Endothelial cell of umbilical vein (primary cell): ENCODE measurements around the gene AKAP13. TPM values are rescaled to one million over a fixed set of nuclear protein-coding genes. Genes with fewer than 3 reads are reported as not detected.
"Not testable (repeated sequence)": the region's sequence is repeated elsewhere in the genome, so short reads cannot be mapped to it uniquely, and the experiment has no call there.

Experiments used
- BruUV-seq: library from RNA; stranded (reverse); fragments of 400-500 nt; replicated peaks from 2 replicates; lab custom pipeline; 2021; lab: Mats Ljungman, UMichigan
- CTCF ChIA-PET: fragments of 300-600, 350-600 bp; sonication (Branson Sonifier 250); formaldehyde crosslinking; loops from one replicate; lab custom pipeline; 2021; ENCODE audit warnings: antibody characterized with exemption, inconsistent platforms; lab: Charles Lee
- POLR2A ChIA-PET: fragments of 300-600, 350-600 bp; sonication (Branson Sonifier 250); formaldehyde crosslinking; loops from one replicate; lab custom pipeline; 2021; ENCODE audit warnings: antibody characterized with exemption, inconsistent platforms; lab: Charles Lee
- DNase-seq: peaks from one replicate; pipeline ENCODE4 v3.0.0-alpha.2; 2011; ENCODE audit warnings: low read depth, low spot score
- FAIRE-seq: peaks from 2 replicates; lab custom pipeline; 2011; peaks lifted over from hg19 to GRCh38; lab: Jason Lieb, UNC
- H2AFZ ChIP-seq: 2 replicates; pipeline ENCODE4 v1.6.0; 2012; ENCODE audit warnings: low read depth, low read length, control low read depth, inconsistent platforms
- H3K27ac ChIP-seq: 2 replicates; pipeline ENCODE4 v1.5.1; 2011; ENCODE audit warnings: low read depth, mild to moderate bottlenecking, control low read depth, low read length, moderate library complexity; ENCODE audit not compliant: insufficient read depth
- H3K27me3 ChIP-seq, 2 experiments: 2 replicates each; pipeline versions ENCODE4 v1.6.0 to v1.6.1; 2011; ENCODE audit warnings: low read length in 2 of 2, mixed read lengths in 1 of 2; ENCODE audit not compliant: control insufficient read depth in 2 of 2, insufficient read depth in 2 of 2
- H3K36me3 ChIP-seq, 2 experiments: 2 replicates in 1 of 2; 3 replicates in 1 of 2; pipeline ENCODE4 v1.5.1; 2011; ENCODE audit warnings: low read length in 2 of 2, mild to moderate bottlenecking in 1 of 2, moderate library complexity in 1 of 2; ENCODE audit not compliant: control insufficient read depth in 2 of 2, insufficient read depth in 2 of 2; ENCODE audit errors: extremely low read depth in 1 of 2
- H3K4me1 ChIP-seq: 3 replicates; pipeline ENCODE4 v1.5.1; 2011; ENCODE audit warnings: mild to moderate bottlenecking, low read length; ENCODE audit not compliant: control insufficient read depth, insufficient read depth; ENCODE audit errors: extremely low read depth
- H3K4me2 ChIP-seq: 2 replicates; pipeline ENCODE4 v1.6.1; 2011; ENCODE audit warnings: low read length, control low read depth, mixed read lengths; ENCODE audit not compliant: insufficient read depth
- H3K4me3 ChIP-seq, 3 experiments: fragments of 200-600 bp in 1 of 3; sonication (generic), shearing (Covaris generic) in 1 of 3; replicated peaks in 1 of 3; 2 replicates each; pipeline ENCODE4 v1.5.1; 2011 to 2016; ENCODE audit warnings: control low read depth in 3 of 3, low read length in 3 of 3, mild to moderate bottlenecking in 2 of 3, inconsistent platforms in 1 of 3, low read depth in 1 of 3, moderate library complexity in 1 of 3; ENCODE audit not compliant: insufficient read depth in 1 of 3
- H3K79me2 ChIP-seq: 2 replicates; pipeline ENCODE4 v1.6.0; 2012; ENCODE audit warnings: low read length, inconsistent platforms; ENCODE audit not compliant: control insufficient read depth, insufficient read depth
- H3K9ac ChIP-seq: replicated peaks from 2 replicates; pipeline ENCODE3; 2011; ENCODE audit warnings: low read length, control low read depth; ENCODE audit not compliant: insufficient read depth; ENCODE audit errors: extremely low read depth
- H3K9me1 ChIP-seq: replicated peaks from 3 replicates; pipeline ENCODE4 v1.6.0; 2011; ENCODE audit warnings: mild to moderate bottlenecking, low read length; ENCODE audit not compliant: control insufficient read depth, insufficient read depth; ENCODE audit errors: extremely low read depth
- H3K9me3 ChIP-seq: replicated peaks from 2 replicates; pipeline ENCODE4 v1.5.1; 2012; ENCODE audit warnings: low read length, inconsistent platforms; ENCODE audit not compliant: control insufficient read depth, insufficient read depth
- H4K20me1 ChIP-seq: replicated peaks from 2 replicates; pipeline ENCODE3; 2011; ENCODE audit warnings: mild to moderate bottlenecking, low read length; ENCODE audit not compliant: control insufficient read depth, insufficient read depth; ENCODE audit errors: extremely low read depth
- EZH2 ChIP-seq: IDR thresholded peaks from 2 replicates; pipeline ENCODE4 v1.6.1; 2012; ENCODE audit warnings: borderline replicate concordance, low read depth, mild to moderate bottlenecking, moderate library complexity, low read length, inconsistent platforms; ENCODE audit not compliant: severe bottlenecking
- FOS ChIP-seq: IDR thresholded peaks from 2 replicates; pipeline ENCODE4 v1.6.1; 2011; ENCODE audit warnings: mild to moderate bottlenecking, low read length, moderate library complexity, borderline replicate concordance; ENCODE audit not compliant: insufficient read depth
- GATA2 ChIP-seq: IDR thresholded peaks from 2 replicates; pipeline ENCODE4 v1.7.0; 2011; ENCODE audit warnings: low read depth, mild to moderate bottlenecking, moderate library complexity, mixed read lengths, low read length; ENCODE audit not compliant: insufficient read length, insufficient read depth
- JUN ChIP-seq: IDR thresholded peaks from 2 replicates; pipeline ENCODE4 v1.6.1; 2011; ENCODE audit warnings: borderline replicate concordance, low read depth; ENCODE audit not compliant: insufficient read length, insufficient read depth
- MYC ChIP-seq: IDR thresholded peaks from one replicate; pipeline ENCODE4 v1.6.1; 2011; ENCODE audit warnings: mild to moderate bottlenecking, low read depth, low read length
- POLR2A ChIP-seq: IDR thresholded peaks from 2 replicates; pipeline ENCODE4 v1.6.1; 2012; ENCODE audit warnings: low read depth, mild to moderate bottlenecking, control low read depth, low read length
- POLR2AphosphoS5 ChIP-seq: IDR thresholded peaks from 2 replicates; pipeline ENCODE4 v1.6.1; 2012; ENCODE audit warnings: low read depth, mild to moderate bottlenecking, control low read depth, low read length, moderate library complexity; ENCODE audit not compliant: insufficient read depth
- dilution Hi-C: fragments of 300-500 bp; cut with MboI; formaldehyde crosslinking; loops from one replicate; pipeline ENCODE4 v1.15.0; 2019; ENCODE audit warnings: low sequenced_read_pairs; ENCODE audit not compliant: extremely low pct_ligation_motif_present
- intact Hi-C: fragments of 100-400 bp; cut with micrococcal nuclease; formaldehyde crosslinking; loops from one replicate; pipeline ENCODE4 v1.10.0; 2022
- polyA plus RNA-seq, 4 experiments: library from polyadenylated mRNA; depleted of rRNA in 3 of 4; stranded (reverse) in 3 of 4; unstranded in 1 of 4; fragments of >200 nt; gene quantifications; 2 replicates each; pipeline versions ENCODE4 v1.2.1 to v1.2.3, GENCODE V29; 2011 to 2012; ENCODE audit warnings: missing spikeins in 1 of 4
- total RNA-seq: library from RNA; stranded (reverse); gene quantifications from 2 replicates; pipeline ENCODE4 v1.2.3, GENCODE V29; 2021
- TF ChIP-seq, protein P1 (sequence below), 2 donors: IDR thresholded peaks; 1 replicate in 1 of 2; 2 replicates in 1 of 2; pipeline ENCODE4 v1.5.1; 2011; ENCODE audit warnings: low read length in 2 of 2, mild to moderate bottlenecking in 2 of 2, moderate library complexity in 2 of 2, control low read depth in 1 of 2, inconsistent platforms in 1 of 2, low read depth in 1 of 2; ENCODE audit not compliant: insufficient read depth in 1 of 2; ENCODE audit errors: extremely low read depth in 1 of 2
- TF ChIP-seq, protein P2 (sequence below): IDR thresholded peaks from 2 replicates; pipeline ENCODE4 v1.6.1; 2011; ENCODE audit not compliant: insufficient read depth, insufficient read length

Gene AKAP13
- total and polyA plus RNA-seq, 2 donors (not counting 3 experiments of a cell fraction or from before 2014, with no cell fraction given) = 22.8 to 87.8 TPM

DNA sequence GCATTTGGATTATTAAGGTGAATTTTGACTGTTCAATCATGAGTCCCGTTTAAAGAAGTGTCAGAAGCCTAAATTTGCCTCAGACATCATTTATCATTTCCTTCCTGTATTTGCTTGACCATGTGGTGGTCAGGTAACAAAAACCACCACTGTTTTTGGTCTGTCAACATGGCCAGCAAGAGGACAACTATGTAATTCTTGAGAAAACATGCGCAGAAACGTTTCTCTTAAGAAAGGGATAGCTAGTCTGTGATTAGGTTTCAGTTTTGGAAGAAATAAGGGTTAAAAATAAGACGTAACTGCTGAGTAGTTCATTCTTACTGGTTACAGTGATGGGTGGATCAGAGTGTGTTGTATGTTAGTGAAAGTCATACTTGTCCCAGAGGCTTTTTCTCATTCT is 204.5 kb downstream of the AKAP13 start:
- CTCF ChIA-PET = interaction anchor here (0.6 to 2.2 kb wide), 3 partner anchors 9 to 97 kb away, joined by 3 to 8 read pairs (median 3); no protein-coding TSS in a partner anchor

DNA sequence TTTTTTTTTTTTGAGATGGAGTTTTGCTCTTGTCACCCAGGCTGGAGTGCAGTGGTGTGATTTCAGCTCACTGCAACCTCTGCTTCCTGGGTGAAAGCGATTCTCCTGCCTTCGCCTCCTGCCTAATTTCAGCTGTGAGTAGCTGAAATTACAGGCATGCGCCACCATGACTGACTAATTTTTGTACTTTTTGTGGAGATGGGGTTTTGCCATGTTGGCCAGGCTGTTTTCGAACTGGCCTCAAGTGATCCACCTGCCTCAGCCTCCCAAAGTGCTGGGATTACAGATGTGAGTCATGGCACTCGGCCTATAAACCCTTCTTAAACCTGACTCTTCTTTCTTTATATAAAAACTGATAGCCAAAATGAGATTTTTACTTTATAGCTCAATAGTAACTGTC is 205.8 kb downstream of the AKAP13 start:
- CTCF ChIA-PET = interaction anchor here (1.0 to 2.2 kb wide), 2 partner anchors 10 to 96 kb away, joined by 3 to 8 read pairs; no protein-coding TSS in a partner anchor
- H3K36me3 ChIP-seq, FAIRE-seq, H3K4me3 ChIP-seq, H3K9ac ChIP-seq, H3K9me3 ChIP-seq, DNase-seq, POLR2A ChIA-PET, H3K27me3 ChIP-seq, H3K27ac ChIP-seq, H2AFZ ChIP-seq, H4K20me1 ChIP-seq, H3K9me1 ChIP-seq, H3K4me2 ChIP-seq, BruUV-seq, dilution Hi-C loops: not testable (repeated sequence)
- intact Hi-C loops = loop anchor here (10.0 kb wide), 2 partner anchors 119 to 291 kb away; no protein-coding TSS in a partner anchor
- peaks cover 31% of the 10 kb centered on the region for H3K79me2 ChIP-seq
- H3K4me1 ChIP-seq = peaks cover 45% of the 10 kb centered on the region

More for the DNA sequence above, 204.5 kb downstream of the AKAP13 start:
- Histone ChIP-seq H3K9ac (no peak overlapping the region), H3K79me2 (peaks cover 40% of the 10 kb centered on the region), H3K9me3 (no peaks in the 10 kb centered on the region), H3K4me3 (no peak overlapping the region), H3K27me3 (no peaks in the 10 kb centered on the region), H3K9me1 (no peaks in the 10 kb centered on the region), H2AFZ (no peak overlapping the region), H3K4me1 (peaks cover 58% of the 10 kb centered on the region), H3K36me3 (peaks cover 2 to 3% of the 10 kb centered on the region in 2 experiments), H3K27ac (no peak overlapping the region), H3K4me2 (peak overlapping the region; percentile 40), H4K20me1 (no peaks in the 10 kb centered on the region)
- dilution Hi-C loops (no loop called here), intact Hi-C loops (loop anchor here (5.0 to 10.0 kb wide), 4 partner anchors 43 to 290 kb away; no protein-coding TSS in a partner anchor)
- BruUV-seq = no TSS peak
- POLR2A ChIA-PET = no interaction called here
- TF ChIP-seq JUN = no peak
- TF ChIP-seq, protein P1, sequence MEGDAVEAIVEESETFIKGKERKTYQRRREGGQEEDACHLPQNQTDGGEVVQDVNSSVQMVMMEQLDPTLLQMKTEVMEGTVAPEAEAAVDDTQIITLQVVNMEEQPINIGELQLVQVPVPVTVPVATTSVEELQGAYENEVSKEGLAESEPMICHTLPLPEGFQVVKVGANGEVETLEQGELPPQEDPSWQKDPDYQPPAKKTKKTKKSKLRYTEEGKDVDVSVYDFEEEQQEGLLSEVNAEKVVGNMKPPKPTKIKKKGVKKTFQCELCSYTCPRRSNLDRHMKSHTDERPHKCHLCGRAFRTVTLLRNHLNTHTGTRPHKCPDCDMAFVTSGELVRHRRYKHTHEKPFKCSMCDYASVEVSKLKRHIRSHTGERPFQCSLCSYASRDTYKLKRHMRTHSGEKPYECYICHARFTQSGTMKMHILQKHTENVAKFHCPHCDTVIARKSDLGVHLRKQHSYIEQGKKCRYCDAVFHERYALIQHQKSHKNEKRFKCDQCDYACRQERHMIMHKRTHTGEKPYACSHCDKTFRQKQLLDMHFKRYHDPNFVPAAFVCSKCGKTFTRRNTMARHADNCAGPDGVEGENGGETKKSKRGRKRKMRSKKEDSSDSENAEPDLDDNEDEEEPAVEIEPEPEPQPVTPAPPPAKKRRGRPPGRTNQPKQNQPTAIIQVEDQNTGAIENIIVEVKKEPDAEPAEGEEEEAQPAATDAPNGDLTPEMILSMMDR (IDR thresholded peaks at IDR 0.05; ENCODE audit: extremely low read depth in 1 of 2, insufficient read depth in 1 of 2, low read depth in 1 of 2, low read length in 2 of 2) = no peak
- no peak for TF ChIP-seq GATA2
- no peak for TF ChIP-seq MYC
- no peak for TF ChIP-seq POLR2A
- no peak for TF ChIP-seq FOS
- TF ChIP-seq EZH2 = no peak
- TF ChIP-seq, protein P2, sequence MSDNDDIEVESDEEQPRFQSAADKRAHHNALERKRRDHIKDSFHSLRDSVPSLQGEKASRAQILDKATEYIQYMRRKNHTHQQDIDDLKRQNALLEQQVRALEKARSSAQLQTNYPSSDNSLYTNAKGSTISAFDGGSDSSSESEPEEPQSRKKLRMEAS = no peak
- TF ChIP-seq POLR2AphosphoS5 = no peak
- FAIRE-seq = no peak
- no peak for DNase-seq
